Measurements from ENCODE around the gene CXCR3.
"Not testable (repeated sequence)": the region's sequence is repeated elsewhere in the genome, so short reads cannot be mapped to it uniquely, and the experiment has no call there.

The CXCR3 gene

DNA sequence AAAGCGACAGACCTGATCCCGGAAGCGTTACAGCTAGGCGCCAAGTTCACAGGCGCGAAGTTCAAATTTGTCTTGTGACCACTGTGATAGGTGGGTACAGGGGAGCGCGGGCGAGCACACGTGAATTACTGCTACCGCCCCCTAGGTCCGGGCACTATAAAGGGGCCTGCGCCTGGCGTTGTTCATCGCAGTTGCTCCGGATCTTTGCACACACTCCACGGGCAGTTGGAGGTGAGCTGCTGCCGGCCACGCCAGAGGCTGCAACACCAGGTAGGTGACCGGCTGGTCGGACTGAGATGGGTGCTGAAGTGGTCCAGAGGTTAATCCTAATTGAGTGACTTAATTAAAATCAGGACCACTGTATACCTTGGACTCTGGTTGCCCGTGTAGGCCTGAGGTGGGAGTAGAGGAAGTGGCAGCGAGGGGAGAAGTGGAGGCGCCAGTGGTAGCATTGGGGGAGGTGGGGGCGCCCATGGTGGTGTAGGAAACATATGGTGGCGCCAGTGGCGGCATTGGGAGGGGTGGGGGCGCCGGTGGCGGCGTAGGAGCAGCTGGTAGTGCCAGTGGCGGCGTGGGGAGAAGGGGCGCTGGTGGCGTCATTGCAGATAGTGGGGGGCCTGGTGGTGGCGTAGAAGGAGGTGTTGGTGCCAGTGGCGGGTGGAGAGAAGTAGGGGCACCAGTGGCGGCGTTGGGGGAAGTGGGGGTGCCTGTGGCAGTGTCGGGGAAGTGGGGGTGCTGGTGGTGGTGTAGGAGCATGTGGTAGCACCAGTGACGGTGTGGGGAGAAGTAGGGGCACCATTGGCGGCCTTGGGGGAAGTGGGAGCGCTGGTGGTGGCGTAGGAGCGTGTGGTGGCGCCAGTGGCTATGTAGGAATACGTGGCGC, 39.8 kb downstream of the CXCR3 start, which contains the start of gene GCNA:
Gene GCNA, plus strand, starts transcription at position 185 of the 883 bp plus-strand sequence. CDS start 2,385 bp downstream, outside the sequence.
- H3K27ac ChIP-seq: no peak within 1 kb of the TSS
- no peak for TF ChIP-seq CTCF (conservative IDR thresholded peaks at IDR 0.05; ENCODE audit: low read depth)
- CTCF ChIA-PET: no interaction called here
- no peak for DNase-seq (ENCODE audit: low spot score)
- POLR2A ChIA-PET (ENCODE audit: low non-redundant PET): no interaction called here

DNA sequence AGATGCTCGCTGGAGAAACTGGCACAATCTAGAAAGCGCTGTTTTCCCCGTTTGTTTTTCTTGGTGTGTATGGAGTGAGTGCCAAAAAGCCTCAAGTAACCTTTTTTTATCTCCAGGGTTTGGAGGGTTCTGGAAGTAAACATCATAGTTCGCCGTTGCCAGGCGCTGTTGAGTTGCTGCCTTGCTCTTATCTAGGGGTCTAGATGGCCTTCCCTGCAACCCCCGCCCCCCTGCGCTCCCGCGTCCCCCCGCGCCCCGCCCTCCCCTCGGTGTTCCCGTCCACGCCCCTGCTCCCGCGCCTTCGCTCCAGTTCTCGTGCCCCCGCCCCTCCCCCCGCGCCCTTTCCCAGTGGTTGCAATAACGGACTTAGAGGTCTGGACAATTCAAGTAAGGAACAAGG, 40.6 kb downstream of the CXCR3 start:
- TF ChIP-seq CTCF (conservative IDR thresholded peaks at IDR 0.05; ENCODE audit: low read depth): no peak
- ChIA-PET POLR2A (ENCODE audit: low non-redundant PET) (no interaction called here), CTCF (no interaction called here)
- DNase-seq (ENCODE audit: low spot score): no peak
- no peak overlapping the region for H3K27ac ChIP-seq

DNA sequence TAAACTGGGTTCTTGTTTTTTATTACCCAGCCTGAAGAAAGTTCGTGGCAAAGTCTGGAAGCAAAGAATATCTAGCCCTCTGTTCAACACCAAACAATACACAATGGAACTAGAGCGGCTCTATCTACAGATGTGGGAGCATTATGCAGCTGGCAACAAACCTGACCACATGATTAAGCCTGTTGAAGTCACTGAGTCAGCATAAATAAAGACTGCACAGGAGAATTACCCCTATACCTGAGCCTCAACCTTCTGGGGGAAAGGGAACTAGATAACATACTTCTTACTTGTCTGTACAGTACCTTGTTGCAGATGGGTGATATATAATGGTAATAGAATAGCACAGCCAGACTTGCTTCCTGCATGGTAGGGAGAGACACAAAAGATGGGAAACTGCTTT, 44.7 kb downstream of the CXCR3 start:
- no peak for TF ChIP-seq CTCF (conservative IDR thresholded peaks at IDR 0.05; ENCODE audit: low read depth)
- POLR2A ChIA-PET (ENCODE audit: low non-redundant PET): no interaction called here
- CTCF ChIA-PET: no interaction called here
- no peak overlapping the region for H3K27ac ChIP-seq
- DNase-seq (ENCODE audit: low spot score): no peak

DNA sequence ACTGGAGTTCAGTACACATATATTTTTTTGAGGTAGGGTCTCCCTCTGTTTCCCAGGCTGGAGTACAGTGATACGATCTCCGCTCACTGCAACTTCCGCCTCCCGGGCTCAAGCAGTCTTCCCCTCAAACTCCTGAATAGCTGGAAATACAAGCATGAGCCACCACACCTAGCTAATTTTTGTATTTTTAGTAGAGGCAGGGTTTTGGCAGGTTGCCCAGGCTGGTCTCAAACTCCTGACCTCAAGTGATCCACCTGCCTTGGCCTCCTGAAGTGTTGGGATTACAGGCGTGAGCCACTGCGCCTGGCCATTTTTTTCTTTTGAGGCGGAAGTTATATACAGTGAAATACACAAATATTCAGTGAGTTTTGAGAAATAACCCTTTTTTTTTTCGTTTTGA, 46.9 kb downstream of the CXCR3 start:
- H3K27ac ChIP-seq; DNase-seq (ENCODE audit: low spot score); POLR2A ChIA-PET (ENCODE audit: low non-redundant PET); CTCF ChIA-PET: not testable (repeated sequence)
